IMR-90 (cell line): ENCODE data around the gene CHSY3. TPM values are rescaled to one million over a fixed set of nuclear protein-coding genes. Genes with fewer than 3 reads are reported as not detected.

ENCODE experiments used
- ATAC-seq: fragments of 200-7000 bp; cut with Tn5 transposase; 2 replicates; pipeline ENCODE4 v1.9.1; 2020; ENCODE audit warnings: low read depth, mild to moderate bottlenecking, moderate library complexity
- BruUV-seq: library from RNA; stranded (reverse); fragments of 400-500 nt; replicated peaks from 2 replicates; lab custom pipeline; 2021; lab: Mats Ljungman, UMichigan
- CTCF ChIA-PET: fragments of 300-600 bp; formaldehyde crosslinking; extraction: SDS; loops from one replicate; lab custom pipeline; 2021; ENCODE audit warnings: antibody characterized with exemption; lab: Yijun Ruan, JAX
- POLR2A ChIA-PET: fragments of 300-600 bp; sonication (Branson Sonifier 250); formaldehyde crosslinking; loops from one replicate; lab custom pipeline; 2022; ENCODE audit warnings: antibody characterized with exemption; ENCODE audit not compliant: unreplicated experiment; lab: Charles Lee
- DNase-seq: peaks from one replicate; pipeline ENCODE4 v3.0.0; 2013
- H2AFZ ChIP-seq: replicated peaks from 2 replicates; pipeline ENCODE3; 2013; ENCODE audit warnings: low read length, mild to moderate bottlenecking; ENCODE audit not compliant: poor library complexity
- H2AK5ac ChIP-seq: 2 replicates; pipeline ENCODE4 v1.6.1; 2013; ENCODE audit warnings: low read depth, low read length, inconsistent platforms
- H2AK9ac ChIP-seq: replicated peaks from 2 replicates; pipeline ENCODE3; 2013; ENCODE audit warnings: mild to moderate bottlenecking, low read depth, low read length, moderate library complexity; ENCODE audit not compliant: poor library complexity
- H2BK120ac ChIP-seq: 2 replicates; pipeline ENCODE4 v1.6.1; 2013; ENCODE audit warnings: low read depth, low read length, inconsistent platforms
- H2BK15ac ChIP-seq: 3 replicates; pipeline ENCODE4 v1.6.1; 2013; ENCODE audit warnings: low read depth, low read length, inconsistent platforms
- H2BK20ac ChIP-seq: 2 replicates; pipeline ENCODE4 v1.6.1; 2013; ENCODE audit warnings: low read depth, mild to moderate bottlenecking, inconsistent platforms, low read length, moderate library complexity
- H2BK5ac ChIP-seq: 2 replicates; pipeline ENCODE4 v1.6.1; 2013; ENCODE audit warnings: mild to moderate bottlenecking, low read depth, low read length, inconsistent platforms; ENCODE audit not compliant: poor library complexity, severe bottlenecking
- H3K14ac ChIP-seq: replicated peaks from 2 replicates; pipeline ENCODE4 v1.6.1; 2013; ENCODE audit warnings: low read depth, low read length, inconsistent platforms
- H3K18ac ChIP-seq: 2 replicates; pipeline ENCODE4 v1.6.1; 2013; ENCODE audit warnings: low read depth, low read length, control low read depth
- H3K23ac ChIP-seq: 2 replicates; pipeline ENCODE4 v1.6.1; 2013; ENCODE audit warnings: low read depth, low read length, inconsistent platforms
- H3K27ac ChIP-seq: 2 replicates; pipeline ENCODE4 v1.5.1; 2013; ENCODE audit warnings: mild to moderate bottlenecking, control low read depth, low read length; ENCODE audit not compliant: insufficient read depth
- H3K27me3 ChIP-seq: 2 replicates; pipeline ENCODE4 v1.6.1; 2013; ENCODE audit warnings: low read length; ENCODE audit not compliant: control insufficient read depth, insufficient read depth
- H3K36me3 ChIP-seq: 2 replicates; pipeline ENCODE4 v1.6.1; 2013; ENCODE audit warnings: low read length, mixed read lengths; ENCODE audit not compliant: control insufficient read depth, insufficient read depth
- H3K4ac ChIP-seq: 2 replicates; pipeline ENCODE4 v1.6.1; 2013; ENCODE audit warnings: low read depth, low read length, inconsistent platforms
- H3K4me1 ChIP-seq: 2 replicates; pipeline ENCODE4 v1.6.1; 2013; ENCODE audit warnings: low read length, mixed read lengths; ENCODE audit not compliant: control insufficient read depth, insufficient read depth
- H3K4me2 ChIP-seq: 2 replicates; pipeline ENCODE4 v1.6.1; 2013; ENCODE audit warnings: low read depth, mild to moderate bottlenecking, control low read depth, low read length, moderate library complexity
- H3K4me3 ChIP-seq: 2 replicates; pipeline ENCODE4 v1.5.1; 2013; ENCODE audit warnings: low read depth, mild to moderate bottlenecking, control low read depth, low read length, moderate library complexity; ENCODE audit not compliant: insufficient read depth
- H3K56ac ChIP-seq: 2 replicates; pipeline ENCODE4 v1.6.1; 2013; ENCODE audit warnings: low read length, inconsistent platforms; ENCODE audit not compliant: insufficient read depth; ENCODE audit errors: extremely low read depth
- H3K79me1 ChIP-seq, 2 experiments: 2 replicates each; pipeline ENCODE4 v1.6.1; 2013; ENCODE audit warnings: low read length in 2 of 2, inconsistent platforms in 1 of 2, low read depth in 1 of 2
- H3K9ac ChIP-seq: 2 replicates; pipeline ENCODE4 v1.6.1; 2013; ENCODE audit warnings: low read depth, low read length, control low read depth
- H3K9me1 ChIP-seq: 2 replicates; pipeline ENCODE4 v1.6.1; 2013; ENCODE audit warnings: low read length, inconsistent platforms; ENCODE audit not compliant: insufficient read depth
- H3K9me3 ChIP-seq: 2 replicates; pipeline ENCODE4 v1.6.1; 2013; ENCODE audit warnings: low read length; ENCODE audit not compliant: control insufficient read depth, insufficient read depth
- H4K20me1 ChIP-seq: 2 replicates; pipeline ENCODE4 v1.6.1; 2013; ENCODE audit warnings: low read length, inconsistent platforms; ENCODE audit not compliant: insufficient read depth
- H4K5ac ChIP-seq: 2 replicates; pipeline ENCODE4 v1.6.1; 2013; ENCODE audit warnings: mild to moderate bottlenecking, low read depth, low read length, control low read depth
- H4K8ac ChIP-seq, 2 experiments: 2 replicates each; pipeline ENCODE4 v1.6.1; 2013; ENCODE audit warnings: low read depth in 2 of 2, low read length in 2 of 2, control low read depth in 1 of 2, inconsistent platforms in 1 of 2
- H4K91ac ChIP-seq: 2 replicates; pipeline ENCODE4 v1.6.1; 2013; ENCODE audit warnings: low read depth, low read length, inconsistent platforms; ENCODE audit not compliant: insufficient read depth
- CEBPB ChIP-seq: IDR thresholded peaks from 2 replicates; pipeline ENCODE4 v1.6.1; 2012; ENCODE audit warnings: low read depth, low read length, improper control_type of control experiment
- MAFK ChIP-seq: IDR thresholded peaks from 2 replicates; pipeline ENCODE4 v1.6.1; 2012; ENCODE audit warnings: low read depth, low read length, improper control_type of control experiment
- MAZ ChIP-seq: IDR thresholded peaks from 2 replicates; pipeline ENCODE4 v1.6.1; 2012; ENCODE audit warnings: low read depth, mild to moderate bottlenecking, low read length, improper control_type of control experiment, moderate library complexity, borderline replicate concordance
- WGBS, 2 experiments: methylation state at CpG; one replicate each; pipeline versions ENCODE4 v1.1.5 to v1.1.7; 2013; ENCODE audit warnings: missing lambda C conversion rate in 2 of 2; ENCODE audit not compliant: insufficient read length in 1 of 2; ENCODE audit errors: extremely low coverage in 2 of 2; 5-methylcytosine and 5-hydroxymethylcytosine counted together
- dilution Hi-C: fragments of 300-500 bp; cut with HindIII; formaldehyde crosslinking; loops from one replicate; pipeline ENCODE4 v1.14.3; 2018; ENCODE audit warnings: low sequenced_read_pairs; ENCODE audit not compliant: unreplicated experiment
- in situ Hi-C: fragments of 300-500 bp; cut with MboI; formaldehyde crosslinking; loops from 3 replicates; pipeline ENCODE4 v1.14.3; 2019; ENCODE audit warnings: low sequenced_read_pairs, inconsistent platforms, mixed read lengths
- intact Hi-C: fragments of 100-400 bp; cut with micrococcal nuclease; formaldehyde crosslinking; loops from 2 replicates; pipeline ENCODE4 v1.10.0; 2022
- polyA plus RNA-seq, 3 experiments: library from polyadenylated mRNA; depleted of rRNA; stranded (reverse); fragments of >200 nt; gene quantifications; 2 replicates each; pipeline ENCODE4 v1.2.3, GENCODE V29; 2012; ENCODE audit warnings: low replicate concordance in 1 of 3
- total RNA-seq: library from RNA; depleted of rRNA; stranded (reverse); fragments of >200 nt; gene quantifications from 2 replicates; pipeline ENCODE4 v1.2.3, GENCODE V29; 2012

The CHSY3 gene
- total and polyA plus RNA-seq, 2 of the 4 experiments (the other 2 are of a cell fraction): 0.62 to 1.3 TPM

- Histone ChIP-seq H3K4me3 (no peak overlapping the region), H3K18ac (no peak overlapping the region), H3K56ac (no peak overlapping the region), H3K9me3 (no peaks in the 10 kb centered on the region), H3K23ac (no peak overlapping the region), H4K8ac (no peak overlapping the region), H3K14ac (no peak overlapping the region), H3K4ac (no peak overlapping the region), H3K4me2 (no peak overlapping the region), H3K27ac (no peak overlapping the region), H3K36me3 (no peaks in the 10 kb centered on the region), H2BK120ac (no peak overlapping the region), H3K9me1 (no peaks in the 10 kb centered on the region), H2BK20ac (no peak overlapping the region), H3K4me1 (no peaks in the 10 kb centered on the region), H3K79me1 (no peaks in the 10 kb centered on the region), H2AFZ (no peak overlapping the region), H3K27me3 (no peaks in the 10 kb centered on the region), H3K9ac (no peak overlapping the region), H2BK5ac (no peak overlapping the region), H2AK5ac (no peak overlapping the region), H4K91ac (no peak overlapping the region), H4K5ac (no peak overlapping the region), H2BK15ac (no peak overlapping the region), H2AK9ac (no peak overlapping the region), H4K20me1 (no peaks in the 10 kb centered on the region)
- intact Hi-C loops (no loop called here), in situ Hi-C loops (no loop called here), dilution Hi-C loops (no loop called here)
- DNase-seq (no peak), ATAC-seq (no peak)
- ChIA-PET CTCF (interaction anchor here (0.7 kb wide), 1 partner anchor 12 kb away, joined by 6 read pairs; no protein-coding TSS in a partner anchor), POLR2A (no interaction called here)
- BruUV-seq: no TSS peak
- no CpG with 5 or more reads among the region's 1 CpG for WGBS, 2 experiments
- TF ChIP-seq MAZ (no peak), CEBPB (no peak), MAFK (no peak)
Measured at GRCh38 chr5:130043834-130044233, 139.6 kb downstream of the CHSY3 start.
